Smooth muscle cell (in vitro differentiated cells): ENCODE measurements around the gene NARF. TPM values are rescaled to one million over a fixed set of nuclear protein-coding genes. Genes with fewer than 3 reads are reported as not detected.

Experiments
- polyA plus RNA-seq: library from polyadenylated mRNA; unstranded; fragments of >200 nt; fragmentation: Nextera tagmentation; extraction: Ambion mirVana; gene quantifications from 2 replicates; pipeline ENCODE4 v1.2.1, GENCODE V29; 2016
- small RNA-seq: library from RNA; depleted of rRNA; stranded (forward); fragments of <200 nt; gene quantifications from one replicate; pipeline ENCODE3, GENCODE V24; 2014
- total RNA-seq: library from RNA; depleted of rRNA; stranded (reverse); fragments of >200 nt; gene quantifications from 2 replicates; pipeline ENCODE4 v1.2.3, GENCODE V29; 2014

NARF gene
- total and polyA plus RNA-seq, 2 experiments from 2014 or later: 52.0 to 178 TPM

Small RNA genes lying within 50 kb of the gene (small RNA-seq; reads per million reads assigned to genes)
- not detected for gene RF00019

Other genes with a start within 250 kb of the NARF start
- gene CCDC57, start 245.9 kb upstream of the NARF start, total RNA-seq: 11.4 and 18.3 TPM in 2 replicates
- gene CCDC57, start 245.9 kb upstream of the NARF start, polyA plus RNA-seq: 23.1 and 34.6 TPM in 2 replicates
- gene SLC16A3, start 229.7 kb upstream of the NARF start, total RNA-seq: 151 and 180 TPM in 2 replicates
- 83.3 and 96.1 TPM in 2 replicates for gene SLC16A3, start 229.7 kb upstream of the NARF start, polyA plus RNA-seq
- gene CSNK1D, start 185.0 kb upstream of the NARF start, total RNA-seq: 51.6 and 75.3 TPM in 2 replicates
- 135 and 172 TPM in 2 replicates for gene CSNK1D, start 185.0 kb upstream of the NARF start, polyA plus RNA-seq
- gene CD7, start 141.1 kb upstream of the NARF start, total RNA-seq: not detected in 2 replicates
- 0.18 and 0.79 TPM in 2 replicates for gene CD7, start 141.1 kb upstream of the NARF start, polyA plus RNA-seq
- not detected in 2 replicates for gene SECTM1, start 125.0 kb upstream of the NARF start, total RNA-seq
- 0.48 and 0.49 TPM in 2 replicates for gene SECTM1, start 125.0 kb upstream of the NARF start, polyA plus RNA-seq
- not detected in 2 replicates for gene TEX19, start 99.5 kb upstream of the NARF start, total RNA-seq
- gene TEX19, start 99.5 kb upstream of the NARF start, polyA plus RNA-seq: not detected in 2 replicates
- gene UTS2R, start 87.0 kb upstream of the NARF start, total RNA-seq: not detected in 2 replicates
- 0.30 TPM in 1 of 2 replicates, not detected in the other for gene UTS2R, start 87.0 kb upstream of the NARF start, polyA plus RNA-seq
- 1.5 and 9.2 TPM in 2 replicates for gene HEXD, start 40.4 kb upstream of the NARF start, total RNA-seq
- gene HEXD, start 40.4 kb upstream of the NARF start, polyA plus RNA-seq: 9.2 and 13.8 TPM in 2 replicates
- gene OGFOD3, start 40.2 kb upstream of the NARF start, total RNA-seq: 10.5 and 18.4 TPM in 2 replicates
- gene OGFOD3, start 40.2 kb upstream of the NARF start, polyA plus RNA-seq: 21.0 and 30.4 TPM in 2 replicates
- 23.3 and 26.1 TPM in 2 replicates for gene CYBC1, start 8.0 kb upstream of the NARF start, total RNA-seq
- gene CYBC1, start 8.0 kb upstream of the NARF start, polyA plus RNA-seq: 65.8 and 66.0 TPM in 2 replicates
- gene FOXK2, start 61.0 kb downstream of the NARF start, total RNA-seq: 27.1 and 27.3 TPM in 2 replicates
- 25.9 and 39.3 TPM in 2 replicates for gene FOXK2, start 61.0 kb downstream of the NARF start, polyA plus RNA-seq
- gene WDR45B, start 189.7 kb downstream of the NARF start, total RNA-seq: 76.7 and 94.6 TPM in 2 replicates
- 73.0 and 80.5 TPM in 2 replicates for gene WDR45B, start 189.7 kb downstream of the NARF start, polyA plus RNA-seq
- 5.6 and 12.0 TPM in 2 replicates for gene RAB40B, start 240.0 kb downstream of the NARF start, total RNA-seq
- gene RAB40B, start 240.0 kb downstream of the NARF start, polyA plus RNA-seq: 16.0 and 20.5 TPM in 2 replicates